HFF-Myc (cell line): Measurements from ENCODE around the gene NR2C2.

ENCODE experiments used
- DNase-seq: peaks from one replicate; pipeline ENCODE4 v3.0.0-alpha.2; 2011; ENCODE audit warnings: low read depth; ENCODE audit errors: extremely low read depth
- H3K4me3 ChIP-seq: replicated peaks from 2 replicates; pipeline ENCODE4 v1.5.1; 2011; ENCODE audit warnings: low read depth, mild to moderate bottlenecking, control low read depth, low read length
- TF ChIP-seq, protein P1 (sequence below): IDR thresholded peaks from 2 replicates; pipeline ENCODE4 v1.5.1; 2012; ENCODE audit warnings: mild to moderate bottlenecking, low read depth, low read length, control low read depth; ENCODE audit errors: missing control alignments

NR2C2 gene

DNA sequence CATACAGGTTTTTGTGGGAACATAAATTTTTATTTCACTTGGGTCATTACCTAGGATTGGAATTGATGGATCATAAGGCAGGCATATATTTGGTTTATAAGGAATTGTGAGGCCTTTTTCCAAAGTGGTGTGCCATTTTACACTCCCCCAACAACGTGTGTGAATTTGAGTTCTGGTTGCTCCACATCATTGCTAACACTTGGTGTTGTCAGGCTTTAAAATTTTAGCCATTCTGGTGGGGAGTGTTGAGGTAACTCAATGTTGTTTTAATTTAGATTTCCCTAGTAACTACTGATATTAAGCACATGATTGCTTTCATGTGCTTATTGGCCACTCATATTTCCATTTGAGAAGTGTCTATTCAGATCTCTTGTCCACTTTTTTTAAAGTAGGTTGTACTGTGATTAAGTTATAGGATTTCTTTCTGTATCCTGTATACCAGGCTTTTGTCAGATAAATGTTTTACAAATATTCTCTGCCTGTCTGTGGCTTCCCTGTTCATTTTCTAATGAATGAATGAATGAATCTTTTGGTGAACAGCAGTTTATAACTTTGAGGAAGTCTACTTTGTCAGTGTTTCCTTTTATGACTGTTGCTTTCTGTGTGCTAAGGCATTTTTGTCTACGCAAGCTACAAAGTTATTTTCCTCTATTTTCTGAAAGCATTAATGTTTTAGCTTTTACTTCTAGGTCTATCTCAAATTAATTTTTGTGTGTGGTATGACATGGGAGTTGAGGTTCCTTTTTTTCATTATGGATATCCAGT, 17.9 kb upstream of the NR2C2 start:
- DNase-seq: no peak
- TF ChIP-seq, protein P1, sequence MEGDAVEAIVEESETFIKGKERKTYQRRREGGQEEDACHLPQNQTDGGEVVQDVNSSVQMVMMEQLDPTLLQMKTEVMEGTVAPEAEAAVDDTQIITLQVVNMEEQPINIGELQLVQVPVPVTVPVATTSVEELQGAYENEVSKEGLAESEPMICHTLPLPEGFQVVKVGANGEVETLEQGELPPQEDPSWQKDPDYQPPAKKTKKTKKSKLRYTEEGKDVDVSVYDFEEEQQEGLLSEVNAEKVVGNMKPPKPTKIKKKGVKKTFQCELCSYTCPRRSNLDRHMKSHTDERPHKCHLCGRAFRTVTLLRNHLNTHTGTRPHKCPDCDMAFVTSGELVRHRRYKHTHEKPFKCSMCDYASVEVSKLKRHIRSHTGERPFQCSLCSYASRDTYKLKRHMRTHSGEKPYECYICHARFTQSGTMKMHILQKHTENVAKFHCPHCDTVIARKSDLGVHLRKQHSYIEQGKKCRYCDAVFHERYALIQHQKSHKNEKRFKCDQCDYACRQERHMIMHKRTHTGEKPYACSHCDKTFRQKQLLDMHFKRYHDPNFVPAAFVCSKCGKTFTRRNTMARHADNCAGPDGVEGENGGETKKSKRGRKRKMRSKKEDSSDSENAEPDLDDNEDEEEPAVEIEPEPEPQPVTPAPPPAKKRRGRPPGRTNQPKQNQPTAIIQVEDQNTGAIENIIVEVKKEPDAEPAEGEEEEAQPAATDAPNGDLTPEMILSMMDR: no peak
- no peak overlapping the region for H3K4me3 ChIP-seq

DNA sequence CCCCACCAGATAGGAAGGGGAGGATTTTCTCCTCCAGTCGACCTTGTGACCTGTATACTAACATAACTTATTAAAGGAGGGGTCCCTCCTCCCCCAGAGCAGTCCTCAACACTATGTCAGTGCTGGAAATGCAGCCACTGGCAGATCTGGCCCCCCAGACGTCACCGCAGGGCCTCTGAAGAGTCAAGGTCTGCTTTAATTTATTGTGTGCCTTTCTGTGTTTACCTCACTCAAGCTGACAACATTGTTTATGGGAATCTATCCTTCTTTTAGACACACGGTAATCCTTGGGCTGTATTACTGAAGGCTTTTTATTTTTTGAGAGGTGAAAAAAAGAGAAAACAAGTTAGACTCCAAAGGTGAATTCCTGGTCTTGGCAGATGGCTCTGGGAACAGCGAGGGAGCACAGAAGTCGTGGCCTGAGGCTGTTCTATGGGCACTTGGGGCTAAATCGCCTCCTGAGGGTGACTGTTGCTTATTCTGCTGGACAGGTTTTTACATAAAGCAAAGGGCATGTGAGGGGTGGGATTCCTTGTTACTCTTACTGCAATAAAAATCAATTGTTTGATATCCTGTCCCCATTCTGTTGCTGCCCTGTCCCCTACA, 13.5 kb upstream of the NR2C2 start:
- no peak overlapping the region for H3K4me3 ChIP-seq
- no peak for DNase-seq
- TF ChIP-seq, protein P1: no peak

DNA sequence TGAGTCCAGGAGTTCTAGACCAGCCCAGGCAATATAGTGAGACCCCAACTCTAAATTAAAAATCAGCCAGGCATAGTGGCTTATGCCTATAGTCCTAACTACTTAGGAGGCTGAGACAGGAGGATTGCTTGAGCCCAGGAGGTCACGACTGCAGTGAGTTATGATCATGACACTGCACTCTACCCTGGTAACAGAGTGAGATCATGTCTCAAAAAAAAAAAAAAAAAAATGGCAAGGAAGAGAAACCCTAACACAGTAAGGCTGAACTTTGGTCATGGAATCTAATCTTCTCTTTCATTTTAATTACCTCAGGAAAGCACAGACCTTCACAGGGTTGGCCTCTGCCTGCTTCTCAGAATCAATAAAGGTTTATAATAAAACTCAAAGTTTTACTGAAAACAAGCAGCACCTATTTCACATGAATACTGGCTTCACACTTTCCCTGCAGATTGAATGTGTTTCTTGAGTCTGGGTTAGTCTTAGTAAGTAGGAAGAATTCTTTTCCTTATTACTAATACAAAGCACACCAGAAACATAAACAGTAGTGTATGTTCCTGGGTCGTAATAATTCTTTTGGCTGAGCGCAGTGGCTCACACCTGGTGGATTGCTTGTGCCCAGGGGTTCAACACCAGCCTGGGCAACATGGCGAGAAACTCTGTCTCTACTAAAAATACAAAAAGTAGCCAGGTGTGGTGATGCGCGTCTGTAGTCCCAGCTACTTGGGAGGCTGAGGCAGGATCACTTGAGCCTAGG, 11.6 kb upstream of the NR2C2 start:
- H3K4me3 ChIP-seq: no peak overlapping the region
- TF ChIP-seq, protein P1: no peak
- DNase-seq: no peak

DNA sequence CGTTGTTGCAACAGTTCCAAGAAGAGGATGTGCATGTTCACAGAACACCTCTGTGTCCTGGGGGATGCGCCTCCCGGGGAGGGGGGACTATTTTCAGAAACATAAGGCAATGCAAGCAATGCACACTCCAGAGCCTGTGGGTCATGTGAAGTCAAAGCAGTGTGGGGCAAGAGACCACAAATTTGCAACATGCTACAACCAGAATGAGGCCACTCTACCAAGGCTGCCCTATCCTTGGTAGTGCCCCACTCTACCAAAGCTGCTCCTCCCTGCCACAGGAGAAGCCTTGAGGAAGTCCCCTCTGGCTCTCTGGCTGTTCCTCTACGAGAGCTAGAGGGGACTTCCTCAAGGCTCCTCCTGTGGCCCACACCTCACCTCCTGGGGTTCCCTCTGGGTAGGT, 8.4 kb upstream of the NR2C2 start:
- no peak overlapping the region for H3K4me3 ChIP-seq
- TF ChIP-seq, protein P1: no peak
- no peak for DNase-seq

DNA sequence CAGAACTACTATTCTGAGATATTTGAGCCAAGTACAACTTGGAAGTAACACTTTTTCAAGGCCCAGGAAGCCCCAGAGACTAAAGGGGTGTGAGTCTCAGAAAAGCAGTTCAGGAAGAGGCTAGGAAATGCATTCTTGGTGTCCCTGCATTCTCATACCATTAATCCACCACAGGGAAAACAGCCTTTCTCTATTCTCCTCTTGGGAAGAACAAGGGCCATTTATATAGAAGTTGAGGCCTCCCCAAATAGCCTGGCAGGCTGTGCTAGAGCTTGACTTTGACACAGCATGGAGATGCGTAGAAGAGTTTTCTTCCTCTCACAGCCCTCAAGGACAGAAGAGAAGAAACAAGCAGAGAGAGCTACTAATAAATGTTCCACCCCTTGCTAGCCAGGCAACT, 5.5 kb upstream of the NR2C2 start:
- no peak for DNase-seq
- no peak overlapping the region for H3K4me3 ChIP-seq
- TF ChIP-seq, protein P1: no peak

DNA sequence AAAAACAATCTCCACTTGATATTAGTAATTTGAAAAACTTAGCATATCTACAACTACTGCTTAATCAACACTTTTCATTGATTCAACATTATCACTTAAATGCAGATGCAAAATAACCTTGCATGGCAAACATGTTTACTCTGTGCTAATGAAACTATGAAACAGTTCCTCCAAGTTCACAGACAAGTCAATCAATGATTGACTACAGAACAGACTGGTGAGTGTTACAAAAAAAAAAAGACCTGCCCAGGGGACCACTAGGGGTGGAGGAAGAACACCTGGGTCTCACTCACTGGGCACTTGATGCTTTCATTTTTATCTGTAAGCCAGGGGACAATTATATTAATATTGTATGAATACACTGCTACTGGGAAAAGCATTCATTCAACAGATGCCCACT, 4.3 kb upstream of the NR2C2 start:
- TF ChIP-seq, protein P1: no peak
- no peak for DNase-seq
- H3K4me3 ChIP-seq: no peak overlapping the region
